ENCODE results near the gene OAS1.

DNA sequence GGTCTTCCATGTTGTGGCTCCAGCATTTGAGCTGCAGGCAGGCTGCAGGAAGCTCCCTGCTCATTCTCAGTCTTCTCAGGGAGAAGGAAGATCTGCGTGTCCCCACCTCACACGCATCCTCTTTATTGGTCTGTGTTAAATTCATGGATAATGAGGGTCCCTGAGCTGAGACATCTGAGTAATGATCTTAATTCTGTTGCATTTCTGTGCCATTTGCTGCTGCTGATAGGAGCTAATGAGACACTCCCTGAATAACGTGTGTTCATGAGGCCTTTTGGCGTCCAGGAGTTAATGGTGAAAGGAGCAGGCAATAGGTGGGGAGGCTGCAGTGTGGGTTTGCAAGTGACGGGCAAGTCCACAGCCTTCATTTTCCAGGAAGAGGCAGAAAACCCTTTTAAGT is 46.6 kb upstream of the OAS1 start:
- TF ChIP-seq, protein P1, sequence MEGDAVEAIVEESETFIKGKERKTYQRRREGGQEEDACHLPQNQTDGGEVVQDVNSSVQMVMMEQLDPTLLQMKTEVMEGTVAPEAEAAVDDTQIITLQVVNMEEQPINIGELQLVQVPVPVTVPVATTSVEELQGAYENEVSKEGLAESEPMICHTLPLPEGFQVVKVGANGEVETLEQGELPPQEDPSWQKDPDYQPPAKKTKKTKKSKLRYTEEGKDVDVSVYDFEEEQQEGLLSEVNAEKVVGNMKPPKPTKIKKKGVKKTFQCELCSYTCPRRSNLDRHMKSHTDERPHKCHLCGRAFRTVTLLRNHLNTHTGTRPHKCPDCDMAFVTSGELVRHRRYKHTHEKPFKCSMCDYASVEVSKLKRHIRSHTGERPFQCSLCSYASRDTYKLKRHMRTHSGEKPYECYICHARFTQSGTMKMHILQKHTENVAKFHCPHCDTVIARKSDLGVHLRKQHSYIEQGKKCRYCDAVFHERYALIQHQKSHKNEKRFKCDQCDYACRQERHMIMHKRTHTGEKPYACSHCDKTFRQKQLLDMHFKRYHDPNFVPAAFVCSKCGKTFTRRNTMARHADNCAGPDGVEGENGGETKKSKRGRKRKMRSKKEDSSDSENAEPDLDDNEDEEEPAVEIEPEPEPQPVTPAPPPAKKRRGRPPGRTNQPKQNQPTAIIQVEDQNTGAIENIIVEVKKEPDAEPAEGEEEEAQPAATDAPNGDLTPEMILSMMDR (conservative IDR thresholded peaks at IDR 0.05 in 1 of 2, IDR thresholded peaks at IDR 0.05 in 1 of 2; ENCODE audit: extremely low read depth in 1 of 2, insufficient read depth in 1 of 2, low read depth in 1 of 2, low read length in 2 of 2) = no peak
- TF ChIP-seq EZH2 (IDR thresholded peaks at IDR 0.05; ENCODE audit: borderline replicate concordance, low read length) = no peak
